ENCODE measurements around the gene MELTF.

The MELTF gene

GRCh38 chr3:197012540-197012883 lies 17.1 kb downstream of the MELTF start:
- POLR2A ChIA-PET, result interaction anchor here (1.2 kb wide), 1 partner anchor 10 kb away, joined by 3 read pairs; no protein-coding TSS in a partner anchor
- no peak for DNase-seq (ENCODE audit: extremely low spot score)
- CTCF ChIA-PET, result no interaction called here
- no peak for TF ChIP-seq ELF4 (IDR thresholded peaks at IDR 0.05)

GRCh38 chr3:197011780-197012539 lies 17.7 kb downstream of the MELTF start:
- ChIA-PET POLR2A (interaction anchor here (1.2 kb wide), 1 partner anchor 9 kb away, joined by 3 read pairs; no protein-coding TSS in a partner anchor), CTCF (no interaction called here)
- no peak for DNase-seq (ENCODE audit: extremely low spot score)
- no peak for TF ChIP-seq PKNOX1 (IDR thresholded peaks at IDR 0.05)
- TF ChIP-seq L3MBTL2 (conservative IDR thresholded peaks at IDR 0.05), result no peak
- no peak for TF ChIP-seq SP1 (IDR thresholded peaks at IDR 0.05)
- TF ChIP-seq NFRKB (IDR thresholded peaks at IDR 0.05), result no peak
- TF ChIP-seq FOXM1 (IDR thresholded peaks at IDR 0.05; ENCODE audit: borderline replicate concordance), result no peak
- TF ChIP-seq FOXK2 (IDR thresholded peaks at IDR 0.05), result no peak
- TF ChIP-seq HDGF (IDR thresholded peaks at IDR 0.05; ENCODE audit: borderline replicate concordance), result no peak
- no peak for TF ChIP-seq LEF1 (IDR thresholded peaks at IDR 0.05; ENCODE audit: borderline replicate concordance)
- TF ChIP-seq ZNF384 (IDR thresholded peaks at IDR 0.05), result no peak
- TF ChIP-seq CTBP1 (IDR thresholded peaks at IDR 0.05; ENCODE audit: borderline replicate concordance), result no peak
- TF ChIP-seq FOXA1 (IDR thresholded peaks at IDR 0.05), result no peak
- no peak for TF ChIP-seq ELF4 (IDR thresholded peaks at IDR 0.05)
- TF ChIP-seq TARDBP (IDR thresholded peaks at IDR 0.05), result no peak
- TF ChIP-seq BHLHE40 (IDR thresholded peaks at IDR 0.05; ENCODE audit: borderline replicate concordance), result no peak
- TF ChIP-seq ARNT (IDR thresholded peaks at IDR 0.05), result no peak
- no peak for TF ChIP-seq SUZ12 (IDR thresholded peaks at IDR 0.05)

- POLR2A ChIA-PET, result no interaction called here
- TF ChIP-seq FOXA1 (IDR thresholded peaks at IDR 0.05), result no peak
- no peak for TF ChIP-seq BHLHE40 (IDR thresholded peaks at IDR 0.05; ENCODE audit: borderline replicate concordance)
- no peak for TF ChIP-seq FOXK2 (IDR thresholded peaks at IDR 0.05)
- no peak for TF ChIP-seq ARNT (IDR thresholded peaks at IDR 0.05)
- no peak for TF ChIP-seq TARDBP (IDR thresholded peaks at IDR 0.05)
- TF ChIP-seq CTBP1 (IDR thresholded peaks at IDR 0.05; ENCODE audit: borderline replicate concordance), result no peak
- TF ChIP-seq ZNF384 (IDR thresholded peaks at IDR 0.05), result no peak
- TF ChIP-seq NFRKB (IDR thresholded peaks at IDR 0.05), result no peak
- TF ChIP-seq LEF1 (IDR thresholded peaks at IDR 0.05; ENCODE audit: borderline replicate concordance), result no peak
- TF ChIP-seq HDGF (IDR thresholded peaks at IDR 0.05; ENCODE audit: borderline replicate concordance), result no peak
- no peak for DNase-seq (ENCODE audit: extremely low spot score)
- CTCF ChIA-PET, result no interaction called here
Measured at GRCh38 chr3:197010556-197011351, 18.9 kb downstream of the MELTF start.

- TF ChIP-seq L3MBTL2 (conservative IDR thresholded peaks at IDR 0.05) (no peak), TARDBP (IDR thresholded peaks at IDR 0.05) (no peak), ARNT (IDR thresholded peaks at IDR 0.05) (no peak), BHLHE40 (IDR thresholded peaks at IDR 0.05; ENCODE audit: borderline replicate concordance) (no peak), CTBP1 (IDR thresholded peaks at IDR 0.05; ENCODE audit: borderline replicate concordance) (no peak), LEF1 (IDR thresholded peaks at IDR 0.05; ENCODE audit: borderline replicate concordance) (no peak), FOXK2 (IDR thresholded peaks at IDR 0.05) (no peak), PKNOX1 (IDR thresholded peaks at IDR 0.05) (no peak), FOXM1 (IDR thresholded peaks at IDR 0.05; ENCODE audit: borderline replicate concordance) (no peak), ZNF384 (IDR thresholded peaks at IDR 0.05) (no peak), SP1 (IDR thresholded peaks at IDR 0.05) (no peak), ELF4 (IDR thresholded peaks at IDR 0.05) (no peak), SUZ12 (IDR thresholded peaks at IDR 0.05) (no peak), FOXA1 (IDR thresholded peaks at IDR 0.05) (no peak), HDGF (IDR thresholded peaks at IDR 0.05; ENCODE audit: borderline replicate concordance) (no peak)
- DNase-seq (ENCODE audit: extremely low spot score), result no peak
- ChIA-PET POLR2A (no interaction called here), CTCF (no interaction called here)
Measured at GRCh38 chr3:197009532-197010019, 20.0 kb downstream of the MELTF start.

- CTCF ChIA-PET, result no interaction called here
- no peak for DNase-seq (ENCODE audit: extremely low spot score)
- POLR2A ChIA-PET, result no interaction called here
- TF ChIP-seq SP1 (IDR thresholded peaks at IDR 0.05), result no peak
- TF ChIP-seq PKNOX1 (IDR thresholded peaks at IDR 0.05), result no peak
- TF ChIP-seq HDGF (IDR thresholded peaks at IDR 0.05; ENCODE audit: borderline replicate concordance), result no peak
- no peak for TF ChIP-seq FOXK2 (IDR thresholded peaks at IDR 0.05)
- TF ChIP-seq NFRKB (IDR thresholded peaks at IDR 0.05), result no peak
- no peak for TF ChIP-seq BHLHE40 (IDR thresholded peaks at IDR 0.05; ENCODE audit: borderline replicate concordance)
- no peak for TF ChIP-seq FOXA1 (IDR thresholded peaks at IDR 0.05)
- TF ChIP-seq FOXM1 (IDR thresholded peaks at IDR 0.05; ENCODE audit: borderline replicate concordance), result no peak
- TF ChIP-seq LEF1 (IDR thresholded peaks at IDR 0.05; ENCODE audit: borderline replicate concordance), result no peak
- no peak for TF ChIP-seq TARDBP (IDR thresholded peaks at IDR 0.05)
- TF ChIP-seq ZNF384 (IDR thresholded peaks at IDR 0.05), result no peak
- no peak for TF ChIP-seq CTBP1 (IDR thresholded peaks at IDR 0.05; ENCODE audit: borderline replicate concordance)
- TF ChIP-seq SUZ12 (IDR thresholded peaks at IDR 0.05), result no peak
- TF ChIP-seq ELF4 (IDR thresholded peaks at IDR 0.05), result no peak
Measured at GRCh38 chr3:197008436-197009209, 21.0 kb downstream of the MELTF start.
